B cell (primary cell): ENCODE data around the gene BTLA. TPM values are rescaled to one million over a fixed set of nuclear protein-coding genes. Genes with fewer than 3 reads are reported as not detected.

ENCODE experiments used
- ATAC-seq: fragments of 200-7000 bp; cut with Tn5 transposase; one replicate; pipeline ENCODE4 v1.10.0; 2021; ENCODE audit warnings: low read depth, mild to moderate bottlenecking, moderate number of reproducible peaks, moderate library complexity
- CTCF ChIA-PET: fragments of 350-600 bp; sonication (Branson Sonifier 250); formaldehyde crosslinking; loops from one replicate; lab custom pipeline; 2021; ENCODE audit warnings: antibody characterized with exemption, inconsistent platforms; lab: Charles Lee
- POLR2A ChIA-PET: fragments of 350-600 bp; sonication (Branson Sonifier 250); formaldehyde crosslinking; loops from one replicate; lab custom pipeline; 2021; ENCODE audit warnings: antibody characterized with exemption; lab: Charles Lee
- DNase-seq: peaks from one replicate; pipeline ENCODE4 v3.0.0; 2013
- H2AFZ ChIP-seq: 2 replicates; pipeline ENCODE4 v1.6.1; 2012; ENCODE audit warnings: mild to moderate bottlenecking, low read depth, low read length; ENCODE audit not compliant: insufficient read depth, poor library complexity, severe bottlenecking
- H3K27ac ChIP-seq, 2 donors: 1 replicate in 1 of 2; 2 replicates in 1 of 2; pipeline ENCODE4 v1.5.1; 2012 to 2013; ENCODE audit warnings: low read length in 2 of 2, mild to moderate bottlenecking in 2 of 2, moderate library complexity in 1 of 2
- H3K27me3 ChIP-seq, 4 experiments: fragments of 200-600 bp in 1 of 4; sonication (generic) in 1 of 4; replicated peaks in 1 of 4; 1 replicate in 2 of 4; 2 replicates in 2 of 4; pipeline versions ENCODE4 v1.6.1 to v1.7.0; 2013 to 2016; ENCODE audit warnings: low read length in 3 of 4, mild to moderate bottlenecking in 2 of 4, mixed read lengths in 1 of 4, moderate library complexity in 1 of 4; ENCODE audit not compliant: insufficient read depth in 4 of 4, control insufficient read depth in 3 of 4; ENCODE audit errors: control extremely low read depth in 1 of 4
- H3K36me3 ChIP-seq, 2 experiments: replicated peaks in 1 of 2; 1 replicate in 1 of 2; 2 replicates in 1 of 2; pipeline versions ENCODE4 v1.6.1 to v1.7.1; 2013; ENCODE audit warnings: low read length in 1 of 2; ENCODE audit not compliant: insufficient read depth in 2 of 2, control insufficient read depth in 1 of 2; ENCODE audit errors: control extremely low read depth in 1 of 2, extremely low read depth in 1 of 2
- H3K4me1 ChIP-seq, 2 donors: fragments of 200-600 bp in 1 of 2; sonication (generic) in 1 of 2; 1 replicate in 1 of 2; 2 replicates in 1 of 2; pipeline versions ENCODE4 v1.5.1 to v1.6.1; 2013 to 2017; ENCODE audit warnings: low read length in 2 of 2; ENCODE audit not compliant: control insufficient read depth in 2 of 2, insufficient read depth in 2 of 2
- H3K4me2 ChIP-seq: replicated peaks from 2 replicates; pipeline ENCODE3; 2012; ENCODE audit warnings: mild to moderate bottlenecking, low read depth, low read length; ENCODE audit not compliant: poor library complexity, severe bottlenecking
- H3K4me3 ChIP-seq, 5 experiments: fragments of 200-600 bp in 1 of 5; sonication (generic) in 1 of 5; 1 replicate in 3 of 5; 2 replicates in 2 of 5; pipeline versions ENCODE4 v1.5.1 to v1.7.0; 2011 to 2016; ENCODE audit warnings: low read length in 4 of 5, mild to moderate bottlenecking in 4 of 5, low read depth in 2 of 5, control low read depth in 1 of 5, moderate library complexity in 1 of 5; ENCODE audit not compliant: insufficient read depth in 1 of 5; ENCODE audit errors: control extremely low read depth in 1 of 5, extremely low read depth in 1 of 5
- H3K79me2 ChIP-seq: fragments of 200-600 bp; sonication (generic); one replicate; pipeline ENCODE4 v1.6.0; 2016; ENCODE audit warnings: low read length; ENCODE audit not compliant: control insufficient read depth, insufficient read depth
- H3K9ac ChIP-seq: fragments of 200-600 bp; sonication (generic); 2 replicates; pipeline ENCODE4 v1.6.1; 2017; ENCODE audit warnings: mild to moderate bottlenecking, low read length, moderate library complexity
- H3K9me3 ChIP-seq, 3 donors: one replicate each; pipeline versions ENCODE4 v1.6.1 to v1.7.1; 2013; ENCODE audit warnings: low read length in 2 of 3; ENCODE audit not compliant: control insufficient read depth in 2 of 3, insufficient read depth in 1 of 3; ENCODE audit errors: control extremely low read depth in 1 of 3
- H4K20me1 ChIP-seq: 2 replicates; pipeline ENCODE4 v1.6.0; 2012; ENCODE audit warnings: mild to moderate bottlenecking, low read length; ENCODE audit not compliant: insufficient read depth, control insufficient read depth, poor library complexity, severe bottlenecking
- H3K27ac Mint-ChIP-seq: one replicate; pipeline ENCODE4 v1.8.0; 2021; ENCODE audit warnings: mixed read lengths
- H3K27me3 Mint-ChIP-seq: one replicate; pipeline ENCODE4 v1.8.0; 2021; ENCODE audit warnings: mixed read lengths
- H3K4me1 Mint-ChIP-seq: one replicate; pipeline ENCODE4 v1.8.0; 2021; ENCODE audit warnings: mixed read lengths
- H3K4me3 Mint-ChIP-seq: one replicate; pipeline ENCODE4 v1.8.0; 2021; ENCODE audit warnings: mixed read lengths
- H3K9me3 Mint-ChIP-seq: one replicate; pipeline ENCODE4 v1.8.0; 2022; ENCODE audit warnings: mixed read lengths; ENCODE audit not compliant: insufficient read depth
- CTCF ChIP-seq: fragments of 200-600 bp; IDR thresholded peaks from one replicate; pipeline ENCODE4 v1.8.0; 2022; ENCODE audit warnings: antibody characterized with exemption, mild to moderate bottlenecking
- EZH2 ChIP-seq: IDR thresholded peaks from 2 replicates; pipeline ENCODE4 v1.6.1; 2012; ENCODE audit warnings: borderline replicate concordance, low read depth, mild to moderate bottlenecking, moderate library complexity, low read length; ENCODE audit not compliant: insufficient read depth, poor library complexity, severe bottlenecking
- WGBS: methylation state at CpG from one replicate; pipeline ENCODE4 v1.1.5; 2013; ENCODE audit warnings: missing lambda C conversion rate; ENCODE audit not compliant: insufficient coverage; 5-methylcytosine and 5-hydroxymethylcytosine counted together
- intact Hi-C: fragments of 100-400 bp; cut with micrococcal nuclease; formaldehyde crosslinking; loops from one replicate; pipeline ENCODE4 v1.10.0; 2022
- polyA plus RNA-seq: library from polyadenylated mRNA; depleted of rRNA; stranded (reverse); fragments of >200 nt; gene quantifications from 2 replicates; pipeline ENCODE4 v1.2.3, GENCODE V29; 2012
- total RNA-seq, 2 donors: library from RNA; stranded (reverse); fragments of 120-200 nt in 1 of 2; gene quantifications; 1 replicate in 1 of 2; 2 replicates in 1 of 2; pipeline versions ENCODE4 v1.2.3 to v1.2.4, GENCODE V29; 2013 to 2022

Gene BTLA
- total and polyA plus RNA-seq, 2 donors (not counting 1 experiment from before 2014, with no cell fraction given), result 75.7 to 101 TPM

GRCh38 chr3:112470788-112471187, 28.5 kb downstream of the BTLA start:
- Mint-ChIP-seq H3K4me3 (peak overlapping the region; percentile 42), H3K4me1 (peaks cover 86% of the 10 kb centered on the region), H3K9me3 (no peaks in the 10 kb centered on the region), H3K27me3 (no peaks in the 10 kb centered on the region), H3K27ac (peak overlapping the region; percentile 96)
- Histone ChIP-seq H3K4me3 (no peak overlapping the region), H3K9me3 (no peaks in the 10 kb centered on the region), H3K79me2 (peaks cover 92% of the 10 kb centered on the region), H3K36me3 (peaks cover 8 to 83% of the 10 kb centered on the region in 2 experiments), H3K27ac (peak overlapping the region; percentile 25 to 73), H2AFZ (no peak overlapping the region), H3K4me2 (peak overlapping the region; percentile 44), H3K9ac (no peak overlapping the region), H3K27me3 (no peaks in the 10 kb centered on the region), H3K4me1 (peaks cover 81 to 86% of the 10 kb centered on the region in 2 donors), H4K20me1 (no peaks in the 10 kb centered on the region)
- ATAC-seq (no peak), DNase-seq (no peak)
- CTCF ChIA-PET, result interaction anchor here (1.5 to 1.6 kb wide), 2 partner anchors 28 to 29 kb away, joined by 4 to 5 read pairs; partner anchors contain the start of gene BTLA
- intact Hi-C loops, result loop anchor here (5.0 kb wide), 1 partner anchor 338 kb away; the partner anchor contains the start of gene GCSAM
- TF ChIP-seq EZH2 (no peak), CTCF (no peak)
- 100% methylated on average over 3 of the region's 4 CpGs for WGBS
- POLR2A ChIA-PET, result no interaction called here

- TF ChIP-seq CTCF, result no peak
- TF ChIP-seq EZH2, result no peak
- Histone ChIP-seq H2AFZ (no peak overlapping the region), H3K9ac (peak overlapping the region; percentile 17), H3K9me3 (no peaks in the 10 kb centered on the region), H3K4me1 (peaks cover 84 to 87% of the 10 kb centered on the region in 2 donors), H3K4me3 (no peak overlapping the region), H3K27ac (peak overlapping the region; percentile 46 to 73), H3K27me3 (no peaks in the 10 kb centered on the region), H3K4me2 (peak overlapping the region; percentile 44), H3K79me2 (peaks cover 84% of the 10 kb centered on the region), H3K36me3 (peaks cover 9 to 84% of the 10 kb centered on the region in 2 experiments), H4K20me1 (no peaks in the 10 kb centered on the region)
- peak overlapping the region; percentile 96 for H3K27ac Mint-ChIP-seq
- H3K4me3 Mint-ChIP-seq, result peak overlapping the region; percentile 62
- no peaks in the 10 kb centered on the region for H3K9me3 Mint-ChIP-seq
- H3K27me3 Mint-ChIP-seq, result no peaks in the 10 kb centered on the region
- ATAC-seq (no peak), DNase-seq (no peak)
- ChIA-PET CTCF (interaction anchor here (1.2 to 1.6 kb wide), 3 partner anchors 29 to 358 kb away, joined by 4 to 5 read pairs (median 4); partner anchors contain the start of gene BTLA), POLR2A (interaction anchor here (1.2 kb wide), 1 partner anchor 9 kb away, joined by 3 read pairs; no protein-coding TSS in a partner anchor)
- H3K4me1 Mint-ChIP-seq, result peaks cover 88% of the 10 kb centered on the region
- intact Hi-C loops, result loop anchor here (5.0 kb wide), 2 partner anchors 48 to 337 kb away; partner anchors contain the start of gene GCSAM
Observed at GRCh38 chr3:112469671-112470070, 29.6 kb downstream of the BTLA start.
